Cardiac muscle cell (in vitro differentiated cells and primary cell): ENCODE measurements around the gene KCNS1. TPM values are rescaled to one million over a fixed set of nuclear protein-coding genes. Genes with fewer than 3 reads are reported as not detected.

Experiments used
- DNase-seq, 2 donors: peaks; one replicate each; pipeline versions ENCODE4 v3.0.0 to v3.0.0-alpha.2; 2010 to 2017; ENCODE audit warnings: low read depth in 1 of 2, low spot score in 1 of 2
- H3K27ac ChIP-seq: fragments of 200-600 bp; sonication (generic); 2 replicates; pipeline ENCODE4 v1.5.1; 2016
- H3K27me3 ChIP-seq: fragments of 200-600 bp; sonication (generic); 2 replicates; pipeline ENCODE4 v1.6.0; 2016; ENCODE audit warnings: control low read depth
- H3K36me3 ChIP-seq: fragments of 200-600 bp; sonication (generic); 2 replicates; pipeline ENCODE4 v1.5.1; 2016; ENCODE audit warnings: control low read depth
- H3K4me1 ChIP-seq: fragments of 200-600 bp; sonication (generic); 2 replicates; pipeline ENCODE4 v1.8.1; 2017; ENCODE audit warnings: low read depth, mild to moderate bottlenecking, mixed run types
- H3K4me3 ChIP-seq: fragments of 200-600 bp; sonication (generic); 2 replicates; pipeline ENCODE4 v1.5.1; 2016; ENCODE audit warnings: mild to moderate bottlenecking
- H3K9me3 ChIP-seq: fragments of 200-600 bp; sonication (generic); 2 replicates; pipeline ENCODE4 v1.5.1; 2017; ENCODE audit warnings: low read depth, mild to moderate bottlenecking, control low read depth
- polyA plus RNA-seq: library from polyadenylated mRNA; unstranded; fragments of >200 nt; fragmentation: Nextera tagmentation; extraction: Ambion mirVana; gene quantifications from 2 replicates; pipeline ENCODE4 v1.2.1, GENCODE V29; 2016
- total RNA-seq: library from RNA; depleted of rRNA; stranded (reverse); fragments of >200 nt; gene quantifications from 2 replicates; pipeline ENCODE4 v1.2.3, GENCODE V29; 2016
- TF ChIP-seq, protein P1 (sequence below): IDR thresholded peaks from 2 replicates; pipeline ENCODE4 v1.5.1; 2012; ENCODE audit warnings: low read depth, mild to moderate bottlenecking, low read length

The KCNS1 gene
- total and polyA plus RNA-seq, 2 experiments from 2014 or later = not detected

DNA sequence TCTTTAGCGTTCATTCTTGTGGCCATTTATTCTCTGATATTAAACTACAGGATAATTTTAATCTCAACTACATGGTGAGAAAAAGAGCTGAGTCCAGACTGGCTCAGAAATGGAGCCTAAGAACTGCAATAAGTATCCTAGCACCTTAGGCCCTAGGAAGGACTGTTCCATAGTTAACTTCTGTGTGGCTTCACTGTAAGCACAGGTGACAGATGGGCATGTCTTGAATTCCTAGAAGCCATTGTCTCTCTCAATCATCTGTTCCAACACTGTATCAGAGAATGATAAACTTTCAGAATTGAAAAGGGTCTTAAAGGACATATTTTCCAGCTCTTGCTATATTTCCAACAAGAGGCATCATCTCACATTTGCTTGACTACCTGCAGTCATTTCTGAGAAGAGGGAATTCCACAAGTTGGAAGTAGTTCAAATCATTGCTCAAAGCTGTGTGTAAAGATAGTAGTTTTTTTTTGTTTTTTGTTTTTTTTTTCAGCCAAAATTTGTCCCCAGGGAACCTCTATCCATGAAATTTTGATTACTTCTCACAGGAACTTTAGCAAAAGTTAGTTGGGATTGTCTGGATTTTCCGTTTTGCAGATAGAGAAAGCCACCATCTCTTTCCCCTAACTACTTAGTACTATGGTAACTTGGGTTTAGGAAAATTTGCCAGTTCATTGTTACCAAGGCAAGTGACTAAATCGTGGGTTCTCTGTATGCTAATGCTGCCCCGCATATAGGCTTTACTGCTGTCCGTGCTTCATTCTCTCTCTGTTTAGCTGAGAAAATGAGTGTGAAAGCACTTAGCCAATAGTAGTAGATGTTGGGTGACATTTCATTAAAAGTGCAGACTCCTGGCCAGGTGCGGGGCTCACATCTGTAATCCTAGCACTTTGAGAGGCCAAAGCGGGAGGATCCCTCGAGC is 47.2 kb downstream of the KCNS1 start:
- no peaks in the 10 kb centered on the region for H3K27me3 ChIP-seq
- peak in 1 of 2 donors; percentile 54 for DNase-seq
- H3K4me3 ChIP-seq = no peak overlapping the region
- peak overlapping the region; percentile 73 for H3K27ac ChIP-seq
- H3K9me3 ChIP-seq = no peaks in the 10 kb centered on the region
- TF ChIP-seq, protein P1, sequence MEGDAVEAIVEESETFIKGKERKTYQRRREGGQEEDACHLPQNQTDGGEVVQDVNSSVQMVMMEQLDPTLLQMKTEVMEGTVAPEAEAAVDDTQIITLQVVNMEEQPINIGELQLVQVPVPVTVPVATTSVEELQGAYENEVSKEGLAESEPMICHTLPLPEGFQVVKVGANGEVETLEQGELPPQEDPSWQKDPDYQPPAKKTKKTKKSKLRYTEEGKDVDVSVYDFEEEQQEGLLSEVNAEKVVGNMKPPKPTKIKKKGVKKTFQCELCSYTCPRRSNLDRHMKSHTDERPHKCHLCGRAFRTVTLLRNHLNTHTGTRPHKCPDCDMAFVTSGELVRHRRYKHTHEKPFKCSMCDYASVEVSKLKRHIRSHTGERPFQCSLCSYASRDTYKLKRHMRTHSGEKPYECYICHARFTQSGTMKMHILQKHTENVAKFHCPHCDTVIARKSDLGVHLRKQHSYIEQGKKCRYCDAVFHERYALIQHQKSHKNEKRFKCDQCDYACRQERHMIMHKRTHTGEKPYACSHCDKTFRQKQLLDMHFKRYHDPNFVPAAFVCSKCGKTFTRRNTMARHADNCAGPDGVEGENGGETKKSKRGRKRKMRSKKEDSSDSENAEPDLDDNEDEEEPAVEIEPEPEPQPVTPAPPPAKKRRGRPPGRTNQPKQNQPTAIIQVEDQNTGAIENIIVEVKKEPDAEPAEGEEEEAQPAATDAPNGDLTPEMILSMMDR = no peak
- H3K4me1 ChIP-seq = peaks cover 10% of the 10 kb centered on the region
- no peaks in the 10 kb centered on the region for H3K36me3 ChIP-seq

- TF ChIP-seq, protein P1 = no peak
- Histone ChIP-seq H3K27me3 (no peaks in the 10 kb centered on the region), H3K27ac (peak overlapping the region; percentile 73), H3K4me3 (no peak overlapping the region), H3K4me1 (peaks cover 10% of the 10 kb centered on the region), H3K36me3 (no peaks in the 10 kb centered on the region), H3K9me3 (no peaks in the 10 kb centered on the region)
- peak in 1 of 2 donors; percentile 90 for DNase-seq
Observed at GRCh38 chr20:45052698-45053429, 48.1 kb downstream of the KCNS1 start.

DNA sequence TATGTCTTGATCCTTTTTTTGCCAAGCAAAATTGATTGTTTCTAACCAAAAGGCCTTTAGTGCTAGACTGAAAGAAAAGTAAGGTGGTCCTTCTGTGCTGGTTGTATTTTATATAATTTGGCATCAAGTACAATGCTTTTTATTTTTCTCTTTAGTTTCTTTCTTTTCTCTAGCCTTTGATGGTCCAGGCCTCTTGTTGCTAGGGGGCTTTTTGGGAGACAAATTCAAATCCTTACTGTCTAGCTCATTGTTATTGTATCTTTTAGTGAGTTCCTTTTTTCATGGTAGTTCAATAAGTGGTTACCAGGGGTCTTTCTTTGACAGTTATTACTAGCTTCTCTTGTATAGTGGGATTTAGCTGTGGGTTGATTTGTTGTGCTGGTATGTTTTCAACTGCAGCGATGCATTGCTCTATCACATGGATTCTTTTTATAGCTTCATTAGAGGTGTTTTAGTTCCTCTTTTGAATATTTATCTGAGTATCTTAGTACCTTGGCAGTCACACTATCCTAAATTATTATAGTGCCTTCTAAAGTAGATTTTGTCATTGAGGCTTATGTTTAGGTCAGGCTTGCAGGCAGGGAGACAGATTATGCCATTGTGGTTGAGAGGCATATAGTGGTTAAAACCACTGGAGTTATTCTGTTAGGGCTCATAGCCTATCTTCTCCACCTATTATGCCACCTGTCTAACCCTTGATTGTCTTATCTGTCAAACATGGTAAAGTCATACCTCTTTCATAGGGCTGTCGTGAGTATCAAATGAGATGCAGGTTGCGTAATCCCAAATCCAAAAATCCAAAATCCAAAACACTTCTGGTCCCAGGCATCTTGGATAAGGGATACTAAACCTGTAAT is 49.5 kb downstream of the KCNS1 start:
- Histone ChIP-seq H3K4me3 (no peak overlapping the region), H3K36me3 (no peaks in the 10 kb centered on the region), H3K9me3 (no peaks in the 10 kb centered on the region), H3K27me3 (no peaks in the 10 kb centered on the region), H3K4me1 (peaks cover 10% of the 10 kb centered on the region), H3K27ac (no peak overlapping the region)
- TF ChIP-seq, protein P1 = no peak
- no peak for DNase-seq

DNA sequence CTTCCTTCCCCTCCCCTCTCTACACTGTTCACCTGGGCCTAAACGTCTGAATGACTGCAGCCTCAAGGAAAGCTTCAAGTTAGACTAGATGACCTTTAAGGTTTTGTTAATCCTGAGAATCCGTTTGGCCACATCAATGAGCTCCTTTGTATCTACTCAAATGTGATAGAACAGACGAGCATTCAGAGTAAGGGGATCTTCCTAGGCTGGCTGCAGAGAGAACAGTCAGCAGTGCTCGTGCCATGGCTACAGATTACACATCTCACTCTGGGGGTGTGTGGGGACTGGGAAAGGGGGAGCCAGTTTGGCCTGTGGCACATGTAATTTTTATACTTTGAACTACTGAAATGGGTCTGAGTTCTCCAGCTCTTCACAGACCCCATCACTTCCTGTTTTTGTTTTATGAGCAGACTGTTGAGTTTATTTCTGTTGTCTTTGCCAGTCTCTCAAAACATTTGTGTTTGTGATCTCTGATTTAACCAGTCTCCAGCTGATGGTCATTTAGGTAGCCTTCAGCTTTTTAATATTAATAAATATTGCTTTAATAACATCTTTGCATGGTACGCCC is 50.9 kb downstream of the KCNS1 start:
- TF ChIP-seq, protein P1 = no peak
- H3K27ac ChIP-seq = no peak overlapping the region

DNA sequence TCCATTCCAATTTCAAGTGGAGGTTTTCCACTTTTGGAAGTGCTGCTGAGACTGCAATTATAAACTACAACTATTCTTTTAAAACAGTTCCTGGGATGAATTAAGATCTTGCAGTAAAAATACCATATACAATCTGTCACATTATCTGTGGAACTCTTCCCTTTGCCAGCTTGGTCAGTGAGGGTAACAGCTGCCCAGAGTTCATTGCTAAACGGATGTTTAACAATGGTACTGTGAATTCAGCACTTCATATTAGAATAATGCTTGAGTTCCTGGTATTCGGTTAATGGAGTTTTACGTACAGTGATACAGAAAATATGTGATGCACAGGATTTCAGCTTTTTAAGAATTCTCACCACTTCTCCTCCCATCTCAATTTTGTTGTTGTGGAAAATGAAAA is 51.5 kb downstream of the KCNS1 start:
- Histone ChIP-seq H3K27me3 (no peaks in the 10 kb centered on the region), H3K27ac (no peak overlapping the region), H3K4me3 (no peak overlapping the region), H3K4me1 (peaks cover 10% of the 10 kb centered on the region), H3K9me3 (no peaks in the 10 kb centered on the region), H3K36me3 (no peaks in the 10 kb centered on the region)
- no peak for DNase-seq
- TF ChIP-seq, protein P1 = no peak

More for the DNA sequence above, 50.9 kb downstream of the KCNS1 start:
- H3K36me3 ChIP-seq = no peaks in the 10 kb centered on the region
- no peaks in the 10 kb centered on the region for H3K9me3 ChIP-seq
- no peak overlapping the region for H3K4me3 ChIP-seq
- H3K4me1 ChIP-seq = peaks cover 10% of the 10 kb centered on the region
- H3K27me3 ChIP-seq = no peaks in the 10 kb centered on the region
- no peak for DNase-seq
